Right atrium auricular region (tissue), 2 donors: ENCODE data around the gene MRPS18A. TPM values are rescaled to one million over a fixed set of nuclear protein-coding genes. Genes with fewer than 3 reads are reported as not detected.
A peak's percentile ranks its signal among the peaks of the same experiment; 100 is the strongest.

Experiments used
- DNase-seq: peaks from one replicate; pipeline ENCODE4 v3.0.0-alpha.2; 2019; ENCODE audit warnings: low spot score
- H3K27ac ChIP-seq, 2 donors: fragments of 200-600 bp; sonication (generic); 1 replicate in 1 of 2; 2 replicates in 1 of 2; pipeline ENCODE4 v1.5.1; 2016 to 2019
- H3K27me3 ChIP-seq, 2 donors: fragments of 200-600 bp; sonication (generic); one replicate each; pipeline versions ENCODE4 v1.5.1 to v1.6.0; 2017 to 2019
- H3K36me3 ChIP-seq: fragments of 200-600 bp; sonication (generic); one replicate; pipeline ENCODE4 v1.5.1; 2016
- H3K4me1 ChIP-seq, 2 donors: fragments of 200-600 bp; sonication (generic); one replicate each; pipeline versions ENCODE4 v1.5.1 to v1.6.0; 2017 to 2019
- H3K4me3 ChIP-seq, 2 donors: fragments of 200-600 bp; sonication (generic); 1 replicate in 1 of 2; 2 replicates in 1 of 2; pipeline ENCODE4 v1.5.1; 2017 to 2019; ENCODE audit warnings: mild to moderate bottlenecking in 1 of 2, moderate library complexity in 1 of 2
- H3K9me3 ChIP-seq, 2 donors: fragments of 200-600 bp; sonication (generic); one replicate each; pipeline ENCODE4 v1.5.1; 2019
- total RNA-seq, 2 donors: library from RNA; depleted of rRNA; stranded (reverse); fragments of >200 nt; gene quantifications; one replicate each; pipeline ENCODE4 v1.1.0, GENCODE V29; 2016
- TF ChIP-seq, protein P1 (sequence below), 2 donors: fragments of 200-600 bp; sonication (generic); IDR thresholded peaks; one replicate each; pipeline ENCODE4 v1.5.1; 2019; ENCODE audit warnings: antibody characterized with exemption in 2 of 2

Gene MRPS18A
- total RNA-seq, 2 donors from 2014 or later, result 40.4 to 42.7 TPM

DNA sequence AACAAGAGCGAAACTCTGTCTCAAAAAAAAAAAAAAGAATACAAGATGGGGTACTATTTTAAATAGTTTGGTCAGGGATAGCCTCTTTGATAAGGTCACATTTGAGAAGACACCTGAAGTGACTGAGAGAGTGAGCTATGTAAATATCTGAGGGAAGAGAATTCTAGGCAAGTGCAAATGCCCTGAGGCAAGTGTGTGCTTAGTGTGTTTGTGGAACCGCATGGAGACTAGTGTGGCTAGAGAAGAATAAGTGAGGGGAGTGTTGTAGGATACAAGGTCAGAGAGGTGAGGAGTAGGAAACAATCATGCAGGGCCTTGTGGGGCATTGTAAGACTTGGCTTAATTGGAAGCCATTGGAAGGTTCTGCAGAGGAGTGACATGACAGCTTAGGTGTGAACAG, 39.3 kb downstream of the MRPS18A start:
- H3K27me3 ChIP-seq, result no peaks in the 10 kb centered on the region
- no peaks in the 10 kb centered on the region for H3K36me3 ChIP-seq
- no peak overlapping the region for H3K4me3 ChIP-seq
- H3K27ac ChIP-seq, result no peak overlapping the region
- TF ChIP-seq, protein P1, sequence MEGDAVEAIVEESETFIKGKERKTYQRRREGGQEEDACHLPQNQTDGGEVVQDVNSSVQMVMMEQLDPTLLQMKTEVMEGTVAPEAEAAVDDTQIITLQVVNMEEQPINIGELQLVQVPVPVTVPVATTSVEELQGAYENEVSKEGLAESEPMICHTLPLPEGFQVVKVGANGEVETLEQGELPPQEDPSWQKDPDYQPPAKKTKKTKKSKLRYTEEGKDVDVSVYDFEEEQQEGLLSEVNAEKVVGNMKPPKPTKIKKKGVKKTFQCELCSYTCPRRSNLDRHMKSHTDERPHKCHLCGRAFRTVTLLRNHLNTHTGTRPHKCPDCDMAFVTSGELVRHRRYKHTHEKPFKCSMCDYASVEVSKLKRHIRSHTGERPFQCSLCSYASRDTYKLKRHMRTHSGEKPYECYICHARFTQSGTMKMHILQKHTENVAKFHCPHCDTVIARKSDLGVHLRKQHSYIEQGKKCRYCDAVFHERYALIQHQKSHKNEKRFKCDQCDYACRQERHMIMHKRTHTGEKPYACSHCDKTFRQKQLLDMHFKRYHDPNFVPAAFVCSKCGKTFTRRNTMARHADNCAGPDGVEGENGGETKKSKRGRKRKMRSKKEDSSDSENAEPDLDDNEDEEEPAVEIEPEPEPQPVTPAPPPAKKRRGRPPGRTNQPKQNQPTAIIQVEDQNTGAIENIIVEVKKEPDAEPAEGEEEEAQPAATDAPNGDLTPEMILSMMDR (IDR thresholded peaks at IDR 0.05), result no peak
- H3K4me1 ChIP-seq, result peaks cover 0 to 17% of the 10 kb centered on the region in 2 donors
- no peak for DNase-seq
- H3K9me3 ChIP-seq, result no peaks in the 10 kb centered on the region

DNA sequence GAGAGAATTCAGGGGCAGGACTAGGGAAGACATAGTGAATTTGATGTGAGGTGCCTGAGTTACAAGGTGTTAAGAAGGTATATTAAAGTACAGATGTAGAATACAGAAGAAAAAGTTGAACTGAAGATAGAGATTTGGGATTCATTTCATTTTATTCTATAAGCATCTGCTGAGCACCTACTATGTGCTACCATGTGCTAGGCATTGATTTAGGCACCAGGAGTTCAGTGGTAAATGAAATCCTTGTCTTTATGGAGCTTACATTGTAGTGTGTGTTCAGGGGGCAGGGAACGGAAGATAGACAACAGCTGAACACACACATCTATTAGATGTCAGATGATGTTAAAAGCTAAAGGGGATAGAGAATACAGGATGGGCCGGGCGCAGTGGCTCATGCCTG, 40.0 kb downstream of the MRPS18A start:
- DNase-seq, result no peak
- no peak overlapping the region for H3K27ac ChIP-seq
- no peaks in the 10 kb centered on the region for H3K9me3 ChIP-seq
- no peak overlapping the region for H3K4me3 ChIP-seq
- H3K36me3 ChIP-seq, result peaks cover 3% of the 10 kb centered on the region
- TF ChIP-seq, protein P1 (IDR thresholded peaks at IDR 0.05), result no peak
- H3K27me3 ChIP-seq, result no peaks in the 10 kb centered on the region
- peaks cover 0 to 17% of the 10 kb centered on the region in 2 donors for H3K4me1 ChIP-seq

DNA sequence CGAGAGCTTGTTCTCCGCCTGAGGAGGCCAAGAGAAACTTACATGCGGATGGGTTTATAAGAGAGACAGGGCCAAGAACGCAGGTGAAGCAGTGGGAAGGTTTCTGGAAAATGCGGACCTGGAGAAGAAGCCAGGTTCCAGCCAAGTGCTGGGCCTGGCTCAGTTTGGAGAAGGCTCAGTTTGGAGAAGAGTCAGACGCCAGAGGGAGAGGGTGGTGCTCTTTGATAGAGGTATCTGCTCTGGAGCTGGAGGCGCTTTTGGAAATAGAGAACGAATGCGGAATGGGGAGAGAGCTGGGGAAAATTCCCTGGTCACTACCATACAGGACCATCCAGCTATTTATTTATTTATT, 42.0 kb downstream of the MRPS18A start:
- Histone ChIP-seq H3K4me1 (peaks cover 0 to 17% of the 10 kb centered on the region in 2 donors), H3K4me3 (peak overlapping the region; percentile 46 to 63)

DNA sequence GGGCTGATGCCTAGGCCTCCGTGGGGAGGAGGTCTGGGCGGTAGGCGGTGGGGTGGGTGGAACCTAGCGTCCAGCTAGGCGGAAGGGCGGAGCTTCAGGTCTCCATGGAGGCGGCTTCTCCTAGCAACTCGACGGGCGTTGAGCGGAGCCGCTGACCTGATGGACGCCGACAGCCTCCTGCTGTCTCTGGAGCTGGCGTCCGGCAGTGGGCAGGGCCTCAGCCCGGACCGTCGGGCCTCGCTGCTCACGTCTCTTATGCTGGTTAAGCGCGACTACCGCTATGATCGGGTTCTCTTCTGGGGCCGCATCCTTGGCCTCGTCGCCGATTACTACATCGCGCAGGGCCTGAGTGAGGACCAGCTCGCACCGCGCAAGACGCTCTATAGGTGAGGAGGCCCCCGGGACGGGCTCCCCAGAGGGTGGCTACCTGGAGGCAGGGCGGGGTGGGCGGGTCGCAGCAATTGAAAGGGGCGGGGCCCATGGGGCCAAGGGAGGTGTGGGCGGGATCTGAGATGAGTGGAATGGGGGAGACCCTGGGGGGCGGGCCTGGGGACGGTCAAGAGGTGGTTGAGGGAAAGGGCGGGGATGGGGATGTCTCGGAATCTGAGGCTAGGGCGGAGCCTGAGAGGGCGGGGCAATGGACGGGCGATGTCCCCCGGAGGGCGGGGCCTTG, 42.5 kb downstream of the MRPS18A start, which contains the start of gene RSPH9:
Gene RSPH9 (plus strand): TSS at position 97 of the 673 bp plus-strand sequence. CDS start 63 bp downstream, at position 160.
- Histone ChIP-seq H3K4me3 (peak within 1 kb of the TSS; percentile 46 to 63), H3K27me3 (no peaks in the 10 kb centered on the region), H3K36me3 (peaks cover 24% of the 10 kb centered on the region), H3K9me3 (no peaks in the 10 kb centered on the region), H3K27ac (peak within 1 kb of the TSS; percentile 12 to 29), H3K4me1 (peaks cover 0 to 17% of the 10 kb centered on the region in 2 donors)
- TF ChIP-seq, protein P1 (IDR thresholded peaks at IDR 0.05), result no peak
- DNase-seq, result no peak

More for the DNA sequence above, 42.0 kb downstream of the MRPS18A start:
- H3K36me3 ChIP-seq, result peaks cover 19% of the 10 kb centered on the region
- H3K27me3 ChIP-seq, result no peaks in the 10 kb centered on the region
- H3K9me3 ChIP-seq, result no peaks in the 10 kb centered on the region
- TF ChIP-seq, protein P1 (IDR thresholded peaks at IDR 0.05), result no peak
- DNase-seq, result no peak
- H3K27ac ChIP-seq, result no peak overlapping the region

DNA sequence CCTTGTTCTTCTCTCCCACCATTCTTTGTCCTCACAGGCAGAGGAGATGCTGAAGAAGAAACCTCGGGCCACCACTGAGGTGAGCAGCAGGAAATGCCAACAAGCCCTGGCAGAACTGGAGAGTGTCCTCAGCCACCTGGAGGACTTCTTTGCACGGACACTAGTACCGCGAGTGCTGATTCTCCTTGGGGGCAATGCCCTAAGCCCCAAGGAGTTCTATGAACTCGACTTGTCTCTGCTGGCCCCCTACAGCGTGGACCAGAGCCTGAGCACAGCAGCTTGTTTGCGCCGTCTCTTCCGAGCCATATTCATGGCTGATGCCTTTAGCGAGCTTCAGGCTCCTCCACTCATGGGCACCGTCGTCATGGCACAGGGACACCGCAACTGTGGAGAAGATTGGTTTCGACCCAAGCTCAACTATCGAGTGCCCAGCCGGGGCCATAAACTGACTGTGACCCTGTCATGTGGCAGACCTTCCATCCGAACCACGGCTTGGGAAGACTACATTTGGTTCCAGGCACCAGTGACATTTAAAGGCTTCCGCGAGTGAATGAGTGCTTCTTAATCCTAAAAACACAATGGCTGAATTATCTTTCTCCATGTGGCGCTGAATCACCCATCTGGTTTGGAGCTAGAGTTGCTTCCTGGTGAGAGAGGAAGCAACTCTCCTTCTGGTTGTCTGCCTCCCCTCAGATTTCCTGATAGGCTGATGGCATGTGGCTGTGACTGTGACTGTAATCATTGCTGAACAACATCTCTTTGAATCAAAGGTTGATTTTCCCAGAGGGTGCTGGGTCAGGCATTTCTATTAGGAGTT, 47.4 kb downstream of the MRPS18A start:
- H3K4me1 ChIP-seq, result peaks cover 0 to 50% of the 10 kb centered on the region in 2 donors
- H3K27ac ChIP-seq, result no peak overlapping the region
- no peaks in the 10 kb centered on the region for H3K9me3 ChIP-seq
- no peak for DNase-seq
- peaks cover 36% of the 10 kb centered on the region for H3K36me3 ChIP-seq
- H3K4me3 ChIP-seq, result no peak overlapping the region
- TF ChIP-seq, protein P1 (IDR thresholded peaks at IDR 0.05), result no peak
- no peaks in the 10 kb centered on the region for H3K27me3 ChIP-seq
